Prostate gland (tissue), 2 donors: Measurements from ENCODE around the gene CADPS.

Source experiments
- POLR2AphosphoS5 ChIP-seq: sonication (generic); formaldehyde crosslinking; IDR thresholded peaks from one replicate; pipeline ENCODE4 v1.6.1; 2017; ENCODE audit warnings: antibody characterized with exemption
- TF ChIP-seq, protein P1 (sequence below), 4 experiments: fragments of 200-600 bp in 2 of 4; fragments of 450-650 bp in 2 of 4; sonication (generic) in 2 of 4; IDR thresholded peaks; 1 replicate in 3 of 4; 2 replicates in 1 of 4; pipeline ENCODE4 v1.5.1; 2016 to 2019; ENCODE audit warnings: antibody characterized with exemption in 4 of 4, mild to moderate bottlenecking in 2 of 4, moderate library complexity in 2 of 4

DNA sequence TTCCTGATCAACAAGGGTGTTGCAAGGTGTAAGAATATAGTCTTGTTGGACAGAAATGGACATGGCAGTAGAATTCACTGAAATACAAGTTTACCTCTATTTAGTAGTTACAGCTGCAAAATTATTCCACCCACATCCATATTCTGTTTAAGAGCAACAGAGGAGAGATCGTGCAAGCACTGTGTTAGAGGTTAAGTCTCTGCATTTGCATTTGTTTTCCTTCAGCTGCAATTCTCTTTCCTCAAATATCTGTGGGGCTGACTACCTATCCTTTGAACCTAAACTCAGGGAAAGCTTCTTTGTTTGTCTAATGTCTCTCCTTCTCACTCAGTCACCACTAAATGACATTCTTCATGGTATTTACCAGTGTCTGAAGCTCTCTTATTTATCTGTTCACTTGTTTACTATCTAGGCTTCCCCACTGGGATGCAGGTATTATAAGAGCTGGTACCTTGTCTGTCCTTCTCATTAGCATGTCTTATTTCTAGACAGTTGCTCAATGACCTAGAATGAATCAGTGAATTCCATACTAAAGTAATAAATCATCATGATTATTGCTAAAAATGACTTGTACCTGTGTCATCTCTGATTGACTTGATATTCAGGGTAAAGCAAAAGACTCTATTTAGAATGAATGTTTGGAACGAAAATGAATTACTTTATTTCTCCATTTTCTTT lies 326.5 kb downstream of the CADPS start:
- TF ChIP-seq, protein P1, sequence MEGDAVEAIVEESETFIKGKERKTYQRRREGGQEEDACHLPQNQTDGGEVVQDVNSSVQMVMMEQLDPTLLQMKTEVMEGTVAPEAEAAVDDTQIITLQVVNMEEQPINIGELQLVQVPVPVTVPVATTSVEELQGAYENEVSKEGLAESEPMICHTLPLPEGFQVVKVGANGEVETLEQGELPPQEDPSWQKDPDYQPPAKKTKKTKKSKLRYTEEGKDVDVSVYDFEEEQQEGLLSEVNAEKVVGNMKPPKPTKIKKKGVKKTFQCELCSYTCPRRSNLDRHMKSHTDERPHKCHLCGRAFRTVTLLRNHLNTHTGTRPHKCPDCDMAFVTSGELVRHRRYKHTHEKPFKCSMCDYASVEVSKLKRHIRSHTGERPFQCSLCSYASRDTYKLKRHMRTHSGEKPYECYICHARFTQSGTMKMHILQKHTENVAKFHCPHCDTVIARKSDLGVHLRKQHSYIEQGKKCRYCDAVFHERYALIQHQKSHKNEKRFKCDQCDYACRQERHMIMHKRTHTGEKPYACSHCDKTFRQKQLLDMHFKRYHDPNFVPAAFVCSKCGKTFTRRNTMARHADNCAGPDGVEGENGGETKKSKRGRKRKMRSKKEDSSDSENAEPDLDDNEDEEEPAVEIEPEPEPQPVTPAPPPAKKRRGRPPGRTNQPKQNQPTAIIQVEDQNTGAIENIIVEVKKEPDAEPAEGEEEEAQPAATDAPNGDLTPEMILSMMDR (IDR thresholded peaks at IDR 0.05) = no peak
- TF ChIP-seq POLR2AphosphoS5 = no peak
